Fibroblast of lung (primary cell): ENCODE data around the gene FARP1.

ENCODE experiments used
- EZH2 ChIP-seq: IDR thresholded peaks from 2 replicates; pipeline ENCODE4 v1.5.1; 2012; ENCODE audit warnings: low read length, control low read depth, mild to moderate bottlenecking; ENCODE audit errors: missing control alignments
- TF ChIP-seq, protein P1 (sequence below), 2 donors: IDR thresholded peaks in 1 of 2; conservative IDR thresholded peaks in 1 of 2; 1 replicate in 1 of 2; 2 replicates in 1 of 2; pipeline ENCODE4 v1.5.1; 2011 to 2012; ENCODE audit warnings: low read length in 2 of 2, control low read depth in 1 of 2, inconsistent platforms in 1 of 2, low read depth in 1 of 2, mild to moderate bottlenecking in 1 of 2

GRCh38 chr13:98111168-98112098 lies 31.5 kb upstream of the FARP1 start:
- TF ChIP-seq, protein P1, sequence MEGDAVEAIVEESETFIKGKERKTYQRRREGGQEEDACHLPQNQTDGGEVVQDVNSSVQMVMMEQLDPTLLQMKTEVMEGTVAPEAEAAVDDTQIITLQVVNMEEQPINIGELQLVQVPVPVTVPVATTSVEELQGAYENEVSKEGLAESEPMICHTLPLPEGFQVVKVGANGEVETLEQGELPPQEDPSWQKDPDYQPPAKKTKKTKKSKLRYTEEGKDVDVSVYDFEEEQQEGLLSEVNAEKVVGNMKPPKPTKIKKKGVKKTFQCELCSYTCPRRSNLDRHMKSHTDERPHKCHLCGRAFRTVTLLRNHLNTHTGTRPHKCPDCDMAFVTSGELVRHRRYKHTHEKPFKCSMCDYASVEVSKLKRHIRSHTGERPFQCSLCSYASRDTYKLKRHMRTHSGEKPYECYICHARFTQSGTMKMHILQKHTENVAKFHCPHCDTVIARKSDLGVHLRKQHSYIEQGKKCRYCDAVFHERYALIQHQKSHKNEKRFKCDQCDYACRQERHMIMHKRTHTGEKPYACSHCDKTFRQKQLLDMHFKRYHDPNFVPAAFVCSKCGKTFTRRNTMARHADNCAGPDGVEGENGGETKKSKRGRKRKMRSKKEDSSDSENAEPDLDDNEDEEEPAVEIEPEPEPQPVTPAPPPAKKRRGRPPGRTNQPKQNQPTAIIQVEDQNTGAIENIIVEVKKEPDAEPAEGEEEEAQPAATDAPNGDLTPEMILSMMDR (conservative IDR thresholded peaks at IDR 0.05 in 1 of 2, IDR thresholded peaks at IDR 0.05 in 1 of 2; ENCODE audit: low read depth in 1 of 2, low read length in 2 of 2), result no peak
- TF ChIP-seq EZH2, result no peak
